ENCODE measurements around the gene MGRN1.

MGRN1 gene

GRCh38 chr16:4684763-4685162 lies 60.1 kb downstream of the MGRN1 start:
- no peak for TF ChIP-seq TAF1 (IDR thresholded peaks at IDR 0.05; ENCODE audit: borderline replicate concordance, insufficient read depth, low read length)
- no peak for TF ChIP-seq REST (IDR thresholded peaks at IDR 0.05; ENCODE audit: insufficient read depth in 1 of 2, low read depth in 2 of 2, low read length in 2 of 2)
- no peak for TF ChIP-seq POLR2AphosphoS5 (IDR thresholded peaks at IDR 0.05; ENCODE audit: low read depth, low read length)

GRCh38 chr16:4685292-4685691 lies 60.7 kb downstream of the MGRN1 start:
- TF ChIP-seq TAF1 (IDR thresholded peaks at IDR 0.05; ENCODE audit: borderline replicate concordance, insufficient read depth, low read length) (no peak), FOXP2 (optimal IDR thresholded peaks at IDR 0.05; ENCODE audit: borderline replicate concordance, extremely low read depth, extremely low read length, insufficient read depth) (no peak), REST (IDR thresholded peaks at IDR 0.05; ENCODE audit: insufficient read depth in 1 of 2, low read depth in 2 of 2, low read length in 2 of 2) (no peak), POLR2AphosphoS5 (IDR thresholded peaks at IDR 0.05; ENCODE audit: low read depth, low read length) (no peak), SIN3A (IDR thresholded peaks at IDR 0.05; ENCODE audit: borderline replicate concordance, insufficient read depth, low read length) (no peak)

GRCh38 chr16:4685776-4686496 lies 61.3 kb downstream of the MGRN1 start:
- no peak for TF ChIP-seq SIN3A (IDR thresholded peaks at IDR 0.05; ENCODE audit: borderline replicate concordance, insufficient read depth, low read length)

GRCh38 chr16:4686497-4687210 lies 62.0 kb downstream of the MGRN1 start:
- TF ChIP-seq REST (IDR thresholded peaks at IDR 0.05; ENCODE audit: insufficient read depth in 1 of 2, low read depth in 2 of 2, low read length in 2 of 2) (no peak), SIN3A (IDR thresholded peaks at IDR 0.05; ENCODE audit: borderline replicate concordance, insufficient read depth, low read length) (no peak), POLR2AphosphoS5 (IDR thresholded peaks at IDR 0.05; ENCODE audit: low read depth, low read length) (no peak), TAF1 (IDR thresholded peaks at IDR 0.05; ENCODE audit: borderline replicate concordance, insufficient read depth, low read length) (no peak), FOXP2 (optimal IDR thresholded peaks at IDR 0.05; ENCODE audit: borderline replicate concordance, extremely low read depth, extremely low read length, insufficient read depth) (no peak)

GRCh38 chr16:4687416-4687815 lies 62.8 kb downstream of the MGRN1 start:
- no peak for TF ChIP-seq FOXP2 (optimal IDR thresholded peaks at IDR 0.05; ENCODE audit: borderline replicate concordance, extremely low read depth, extremely low read length, insufficient read depth)
- no peak for TF ChIP-seq POLR2AphosphoS5 (IDR thresholded peaks at IDR 0.05; ENCODE audit: low read depth, low read length)
- TF ChIP-seq SIN3A (IDR thresholded peaks at IDR 0.05; ENCODE audit: borderline replicate concordance, insufficient read depth, low read length), result no peak
- TF ChIP-seq TAF1 (IDR thresholded peaks at IDR 0.05; ENCODE audit: borderline replicate concordance, insufficient read depth, low read length), result no peak
- no peak for TF ChIP-seq REST (IDR thresholded peaks at IDR 0.05; ENCODE audit: insufficient read depth in 1 of 2, low read depth in 2 of 2, low read length in 2 of 2)
